GM21367 (cell line): ENCODE measurements around the gene PKN2.

ENCODE experiments used
- ATAC-seq: cut with Tn5 transposase; IDR thresholded peaks from one replicate; pipeline ENCODE4 v1.9.1; 2021; ENCODE audit not compliant: unreplicated experiment

Gene PKN2

GRCh38 chr1:88731475-88732269 lies 47.6 kb downstream of the PKN2 start:
- no peak for ATAC-seq

GRCh38 chr1:88735382-88735781 lies 51.3 kb downstream of the PKN2 start:
- no peak for ATAC-seq

GRCh38 chr1:88735909-88736308 lies 51.8 kb downstream of the PKN2 start:
- ATAC-seq, result no peak

- no peak for ATAC-seq
Observed at GRCh38 chr1:88736633-88737248, 52.7 kb downstream of the PKN2 start.

GRCh38 chr1:88737338-88737927 lies 53.4 kb downstream of the PKN2 start:
- ATAC-seq, result no peak

- no peak for ATAC-seq
Observed at GRCh38 chr1:88740784-88741183, 56.7 kb downstream of the PKN2 start.

GRCh38 chr1:88741413-88741812 lies 57.3 kb downstream of the PKN2 start:
- no peak for ATAC-seq

- ATAC-seq, result no peak
Observed at GRCh38 chr1:88742531-88742930, 58.5 kb downstream of the PKN2 start.

GRCh38 chr1:88744142-88744541 lies 60.1 kb downstream of the PKN2 start:
- ATAC-seq, result no peak

GRCh38 chr1:88746916-88747315 lies 62.8 kb downstream of the PKN2 start:
- ATAC-seq, result no peak

- no peak for ATAC-seq
Observed at GRCh38 chr1:88751714-88752113, 67.6 kb downstream of the PKN2 start.

GRCh38 chr1:88753506-88753905 lies 69.4 kb downstream of the PKN2 start:
- ATAC-seq, result no peak

- ATAC-seq, result no peak
Observed at GRCh38 chr1:88763649-88764406, 79.8 kb downstream of the PKN2 start.

GRCh38 chr1:88768187-88768586 lies 84.1 kb downstream of the PKN2 start:
- no peak for ATAC-seq

GRCh38 chr1:88768816-88769215 lies 84.7 kb downstream of the PKN2 start:
- no peak for ATAC-seq

- ATAC-seq, result no peak
Observed at GRCh38 chr1:88773540-88774150, 89.6 kb downstream of the PKN2 start.

GRCh38 chr1:88774151-88774556 lies 90.1 kb downstream of the PKN2 start:
- ATAC-seq, result no peak

- no peak for ATAC-seq
Observed at GRCh38 chr1:88777604-88778149, 93.6 kb downstream of the PKN2 start.

- no peak for ATAC-seq
Observed at GRCh38 chr1:88779880-88780279, 95.8 kb downstream of the PKN2 start.

GRCh38 chr1:88780485-88780884 lies 96.4 kb downstream of the PKN2 start:
- ATAC-seq, result no peak

GRCh38 chr1:88783145-88783544 lies 99.1 kb downstream of the PKN2 start:
- no peak for ATAC-seq
